SK-N-SH (cell line): ENCODE results near the gene STIP1. TPM values are rescaled to one million over a fixed set of nuclear protein-coding genes. Genes with fewer than 3 reads are reported as not detected.

ENCODE experiments used
- CTCF ChIA-PET: fragments of 300-600, 350-600 bp; formaldehyde crosslinking; extraction: SDS; loops from one replicate; lab custom pipeline; 2021; lab: Yijun Ruan, JAX
- POLR2A ChIA-PET: fragments of 350-600 bp; sonication (Branson Sonifier 250); formaldehyde crosslinking; extraction: SDS; loops from one replicate; lab custom pipeline; 2020; ENCODE audit warnings: antibody characterized with exemption, inconsistent platforms; lab: Yijun Ruan, JAX
- DNase-seq: peaks from one replicate; pipeline ENCODE4 v3.0.0; 2012
- H2AFZ ChIP-seq: fragments of 200-600 bp; sonication (generic); 2 replicates; pipeline ENCODE4 v1.8.1; 2016; ENCODE audit warnings: antibody characterized with exemption, mild to moderate bottlenecking, low read depth
- H3F3A ChIP-seq: fragments of 200-600 bp; sonication (generic); replicated peaks from 2 replicates; pipeline ENCODE3; 2016; ENCODE audit warnings: antibody characterized with exemption, mild to moderate bottlenecking; ENCODE audit not compliant: insufficient read depth
- H3K27ac ChIP-seq, 2 experiments: fragments of 200-500 bp in 1 of 2; fragments of 200-600 bp in 1 of 2; sonication (Bioruptor generic) in 1 of 2; sonication (generic), shearing (Covaris generic) in 1 of 2; 2 replicates each; pipeline versions ENCODE4 v1.5.1 to v1.6.1; 2014 to 2016; ENCODE audit warnings: low read depth in 2 of 2, inconsistent platforms in 1 of 2, low read length in 1 of 2, mild to moderate bottlenecking in 1 of 2, mixed read lengths in 1 of 2
- H3K27me3 ChIP-seq: fragments of 200-600 bp; sonication (generic), shearing (Covaris generic); 2 replicates; pipeline ENCODE4 v1.6.1; 2016; ENCODE audit warnings: mixed run types; ENCODE audit not compliant: insufficient read depth
- H3K36me3 ChIP-seq, 2 experiments: fragments of 200-500 bp in 1 of 2; fragments of 200-600 bp in 1 of 2; sonication (Bioruptor generic) in 1 of 2; sonication (generic) in 1 of 2; replicated peaks in 1 of 2; 2 replicates each; pipeline versions ENCODE3 to v1.5.1; 2014 to 2016; ENCODE audit warnings: low read length in 1 of 2, mild to moderate bottlenecking in 1 of 2; ENCODE audit not compliant: insufficient read depth in 2 of 2, control insufficient read depth in 1 of 2
- H3K4me1 ChIP-seq, 2 experiments: fragments of 200-500 bp in 1 of 2; fragments of 200-600 bp in 1 of 2; sonication (Bioruptor generic) in 1 of 2; sonication (generic), shearing (Covaris generic) in 1 of 2; 2 replicates each; pipeline versions ENCODE4 v1.5.1 to v1.6.1; 2014 to 2016; ENCODE audit warnings: low read depth in 1 of 2, low read length in 1 of 2, mixed run types in 1 of 2; ENCODE audit not compliant: insufficient read depth in 2 of 2, control insufficient read depth in 1 of 2
- H3K4me2 ChIP-seq: fragments of 200-600 bp; sonication (generic), shearing (Covaris generic); 2 replicates; pipeline ENCODE4 v1.6.1; 2017; ENCODE audit warnings: mixed run types
- H3K4me3 ChIP-seq, 2 experiments: fragments of 200-500 bp in 1 of 2; fragments of 200-600 bp in 1 of 2; sonication (Bioruptor generic) in 1 of 2; sonication (generic), shearing (Covaris generic) in 1 of 2; 2 replicates each; pipeline versions ENCODE4 v1.5.1 to v1.8.1; 2014 to 2016; ENCODE audit warnings: low read depth in 2 of 2, inconsistent platforms in 1 of 2, low read length in 1 of 2, mild to moderate bottlenecking in 1 of 2, mixed read lengths in 1 of 2, moderate library complexity in 1 of 2
- H3K79me2 ChIP-seq: fragments of 200-600 bp; sonication (generic); 2 replicates; pipeline ENCODE4 v1.8.1; 2017; ENCODE audit warnings: mild to moderate bottlenecking; ENCODE audit not compliant: insufficient read depth
- H3K9ac ChIP-seq: fragments of 200-600 bp; sonication (generic); 2 replicates; pipeline ENCODE4 v1.6.1; 2017; ENCODE audit warnings: mixed run types
- H3K9me2 ChIP-seq: fragments of 200-600 bp; sonication (generic); 2 replicates; pipeline ENCODE4 v1.6.1; 2017; ENCODE audit warnings: mixed run types
- H3K9me3 ChIP-seq: fragments of 200-600 bp; sonication (generic); 2 replicates; pipeline ENCODE4 v1.6.1; 2017; ENCODE audit warnings: mixed run types, mild to moderate bottlenecking, moderate library complexity
- H4K20me1 ChIP-seq: fragments of 200-600 bp; sonication (generic); 2 replicates; pipeline ENCODE4 v1.6.1; 2017; ENCODE audit warnings: mild to moderate bottlenecking, mixed run types; ENCODE audit not compliant: insufficient read depth
- CHD2 ChIP-seq: fragments of 150-350 bp; IDR thresholded peaks from 2 replicates; pipeline ENCODE4 v1.6.1; 2018; ENCODE audit warnings: low read length; ENCODE audit not compliant: partially characterized antibody
- ELF1 ChIP-seq: IDR thresholded peaks from 2 replicates; pipeline ENCODE4 v1.4.0; 2012
- EP300 ChIP-seq, 2 experiments: IDR thresholded peaks; 2 replicates each; pipeline versions ENCODE4 v1.4.0 to v1.6.1; 2012; ENCODE audit warnings: borderline replicate concordance in 1 of 2, low read depth in 1 of 2, low read length in 1 of 2
- FOXM1 ChIP-seq: IDR thresholded peaks from 2 replicates; pipeline ENCODE4 v1.4.0; 2012; ENCODE audit warnings: low read depth, mild to moderate bottlenecking
- MEF2A ChIP-seq: IDR thresholded peaks from 2 replicates; pipeline ENCODE4 v1.4.0; 2012; ENCODE audit warnings: low read depth, borderline replicate concordance
- NRF1 ChIP-seq: IDR thresholded peaks from 2 replicates; pipeline ENCODE4 v1.6.1; 2012; ENCODE audit warnings: low read depth, mild to moderate bottlenecking, low read length
- POLR2AphosphoS5 ChIP-seq: IDR thresholded peaks from 2 replicates; pipeline ENCODE4 v1.6.1; 2012; ENCODE audit warnings: low read depth, low read length
- RCOR1 ChIP-seq: fragments of 150-350 bp; IDR thresholded peaks from 2 replicates; pipeline ENCODE4 v1.6.1; 2017; ENCODE audit warnings: antibody characterized with exemption, low read length
- RFX5 ChIP-seq: IDR thresholded peaks from 2 replicates; pipeline ENCODE4 v1.6.1; 2012; ENCODE audit warnings: mild to moderate bottlenecking, improper control_type of control experiment, low read length
- SMC3 ChIP-seq: IDR thresholded peaks from 2 replicates; pipeline ENCODE4 v1.6.1; 2012; ENCODE audit warnings: low read depth, low read length, improper control_type of control experiment
- TAF1 ChIP-seq: IDR thresholded peaks from 2 replicates; pipeline ENCODE4 v1.6.1; 2012; ENCODE audit warnings: low read depth, mild to moderate bottlenecking, low read length, moderate library complexity, borderline replicate concordance
- TEAD4 ChIP-seq: IDR thresholded peaks from 2 replicates; pipeline ENCODE4 v1.4.0; 2012; ENCODE audit warnings: mild to moderate bottlenecking, borderline replicate concordance; ENCODE audit not compliant: insufficient read depth
- YY1 ChIP-seq: IDR thresholded peaks from 2 replicates; pipeline ENCODE4 v1.4.0; 2012; ENCODE audit warnings: low read depth, mild to moderate bottlenecking
- WGBS: methylation state at CpG from one replicate; pipeline ENCODE4 v1.1.6; 2017; ENCODE audit warnings: low lambda C conversion rate; 5-methylcytosine and 5-hydroxymethylcytosine counted together
- polyA plus RNA-seq, 3 experiments: library from polyadenylated mRNA; depleted of rRNA; stranded (reverse); fragments of >200 nt; gene quantifications; 2 replicates each; pipeline ENCODE4 v1.2.3, GENCODE V29; 2012
- TF ChIP-seq, protein P1 (sequence below): IDR thresholded peaks from 2 replicates; pipeline ENCODE4; 2012
- TF ChIP-seq, protein P2 (sequence below): fragments of 150-350 bp; IDR thresholded peaks from 2 replicates; pipeline ENCODE4 v1.6.1; 2017; ENCODE audit warnings: antibody characterized with exemption, low read length, low read depth, borderline replicate concordance
- TF ChIP-seq, protein P3 (sequence below): IDR thresholded peaks from 2 replicates; pipeline ENCODE4 v1.4.0; 2012; ENCODE audit warnings: low read depth
- TF ChIP-seq, protein P4 (sequence below): fragments of 200-600 bp; sonication (generic); IDR thresholded peaks from 2 replicates; pipeline ENCODE4 v1.6.1; 2017; ENCODE audit warnings: antibody characterized with exemption, mild to moderate bottlenecking, moderate library complexity
- TF ChIP-seq, protein P5 (sequence below): IDR thresholded peaks from 2 replicates; pipeline ENCODE4 v1.4.0; 2012; ENCODE audit warnings: low read depth, borderline replicate concordance

The STIP1 gene
- polyA plus RNA-seq, 1 of the 3 experiments (the other 2 are of a cell fraction), result 163 TPM

DNA sequence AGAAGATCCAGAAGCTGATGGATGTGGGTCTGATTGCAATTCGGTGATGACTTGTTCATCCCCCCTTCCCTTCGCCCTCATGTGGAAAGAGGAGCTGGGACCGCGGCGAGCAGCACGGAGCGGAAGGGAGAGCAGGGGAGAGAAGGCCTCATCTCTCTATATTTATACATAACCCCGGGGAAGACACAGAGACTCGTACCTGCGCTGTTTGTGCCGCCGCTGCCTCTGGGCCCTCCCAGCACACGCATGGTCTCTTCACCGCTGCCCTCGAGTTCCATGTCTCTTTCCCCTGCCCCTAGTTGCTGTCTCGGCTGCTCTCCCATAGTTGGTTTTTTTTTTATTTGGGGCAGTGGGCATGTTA lies 18.1 kb downstream of the STIP1 start:
- peak overlapping the region in 1 of 2 experiments; percentile 6; a peak in 1 of 4 replicates for H3K27ac ChIP-seq
- H3K4me1 ChIP-seq, result peaks cover 4 to 27% of the 10 kb centered on the region in 2 experiments; a peak in 3 of 4 replicates

DNA sequence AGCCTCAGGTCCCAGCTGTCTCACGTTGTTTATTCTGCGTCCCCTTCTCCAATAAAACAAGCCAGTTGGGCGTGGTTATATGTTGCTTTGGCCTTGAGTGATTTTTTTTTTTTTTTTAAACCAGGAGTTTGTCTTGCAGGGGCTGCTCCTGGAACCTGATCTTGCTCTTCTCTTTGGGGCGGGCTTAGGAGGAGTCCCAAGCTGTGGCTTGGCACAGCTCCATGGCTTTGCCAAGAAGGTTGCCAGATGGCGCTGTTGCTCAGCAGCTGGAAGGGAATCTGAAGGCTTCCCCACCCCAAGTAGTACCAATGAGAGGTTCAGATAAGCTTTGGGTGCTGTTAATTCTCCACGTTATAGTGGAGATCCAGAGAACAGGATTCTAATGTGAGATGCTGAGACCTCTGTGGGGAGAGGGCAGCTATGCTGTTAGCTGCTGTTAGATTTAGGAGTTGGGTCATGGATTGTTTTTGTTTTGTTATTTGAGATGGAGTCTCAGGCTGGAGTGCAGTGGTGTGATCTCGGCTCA lies 18.6 kb downstream of the STIP1 start:
- DNase-seq, result peak; percentile 89
- TF ChIP-seq TAF1, result no peak
- no peak for TF ChIP-seq TEAD4
- no peak for TF ChIP-seq MEF2A
- TF ChIP-seq EP300 (IDR thresholded peaks at IDR 0.05; ENCODE audit: borderline replicate concordance in 1 of 2, low read depth in 1 of 2, low read length in 1 of 2), result no peak
- TF ChIP-seq FOXM1, result no peak
- TF ChIP-seq RCOR1, result 0 out of 2 replicates have a peak, but pooled peaks have one; percentile 18
- TF ChIP-seq, protein P1, sequence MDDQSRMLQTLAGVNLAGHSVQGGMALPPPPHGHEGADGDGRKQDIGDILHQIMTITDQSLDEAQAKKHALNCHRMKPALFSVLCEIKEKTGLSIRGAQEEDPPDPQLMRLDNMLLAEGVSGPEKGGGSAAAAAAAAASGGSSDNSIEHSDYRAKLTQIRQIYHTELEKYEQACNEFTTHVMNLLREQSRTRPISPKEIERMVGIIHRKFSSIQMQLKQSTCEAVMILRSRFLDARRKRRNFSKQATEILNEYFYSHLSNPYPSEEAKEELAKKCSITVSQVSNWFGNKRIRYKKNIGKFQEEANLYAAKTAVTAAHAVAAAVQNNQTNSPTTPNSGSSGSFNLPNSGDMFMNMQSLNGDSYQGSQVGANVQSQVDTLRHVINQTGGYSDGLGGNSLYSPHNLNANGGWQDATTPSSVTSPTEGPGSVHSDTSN, result no peak
- no peak for TF ChIP-seq NRF1
- TF ChIP-seq YY1, result no peak
- TF ChIP-seq, protein P2, sequence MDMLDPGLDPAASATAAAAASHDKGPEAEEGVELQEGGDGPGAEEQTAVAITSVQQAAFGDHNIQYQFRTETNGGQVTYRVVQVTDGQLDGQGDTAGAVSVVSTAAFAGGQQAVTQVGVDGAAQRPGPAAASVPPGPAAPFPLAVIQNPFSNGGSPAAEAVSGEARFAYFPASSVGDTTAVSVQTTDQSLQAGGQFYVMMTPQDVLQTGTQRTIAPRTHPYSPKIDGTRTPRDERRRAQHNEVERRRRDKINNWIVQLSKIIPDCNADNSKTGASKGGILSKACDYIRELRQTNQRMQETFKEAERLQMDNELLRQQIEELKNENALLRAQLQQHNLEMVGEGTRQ, result no peak
- peak; percentile 72 for TF ChIP-seq SMC3
- TF ChIP-seq ELF1, result no peak
- TF ChIP-seq RFX5, result no peak
- peak; percentile 19 for TF ChIP-seq CHD2
- TF ChIP-seq, protein P3, sequence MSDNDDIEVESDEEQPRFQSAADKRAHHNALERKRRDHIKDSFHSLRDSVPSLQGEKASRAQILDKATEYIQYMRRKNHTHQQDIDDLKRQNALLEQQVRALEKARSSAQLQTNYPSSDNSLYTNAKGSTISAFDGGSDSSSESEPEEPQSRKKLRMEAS, result no peak

More for the DNA sequence above, 18.1 kb downstream of the STIP1 start:
- no peak for DNase-seq
- 93% methylated on average over 15 of the region's 16 CpGs for WGBS
- Histone ChIP-seq H3K36me3 (peaks cover 39 to 47% of the 10 kb centered on the region in 2 experiments), H3K9ac (no peak overlapping the region), H3K79me2 (no peaks in the 10 kb centered on the region; the same call in 1 of the 2 replicates), H3K4me3 (no peak overlapping the region), H3K9me2 (no peaks in the 10 kb centered on the region), H2AFZ (no peak overlapping the region), H3K9me3 (no peaks in the 10 kb centered on the region), H3K27me3 (no peaks in the 10 kb centered on the region), H3K4me2 (no peak overlapping the region)
- CTCF ChIA-PET, result interaction anchor here (0.6 to 5.3 kb wide), 21 partner anchors 9 to 99 kb away, joined by 3 to 52 read pairs (median 6); partner anchors contain the start of genes CATSPERZ, NUDT22, PLCB3 and STIP1
- POLR2A ChIA-PET, result interaction anchor here (0.9 to 2.0 kb wide), 6 partner anchors 9 to 100 kb away, joined by 3 to 5 read pairs (median 4); partner anchors contain the start of gene NUDT22
- TF ChIP-seq, protein P4, sequence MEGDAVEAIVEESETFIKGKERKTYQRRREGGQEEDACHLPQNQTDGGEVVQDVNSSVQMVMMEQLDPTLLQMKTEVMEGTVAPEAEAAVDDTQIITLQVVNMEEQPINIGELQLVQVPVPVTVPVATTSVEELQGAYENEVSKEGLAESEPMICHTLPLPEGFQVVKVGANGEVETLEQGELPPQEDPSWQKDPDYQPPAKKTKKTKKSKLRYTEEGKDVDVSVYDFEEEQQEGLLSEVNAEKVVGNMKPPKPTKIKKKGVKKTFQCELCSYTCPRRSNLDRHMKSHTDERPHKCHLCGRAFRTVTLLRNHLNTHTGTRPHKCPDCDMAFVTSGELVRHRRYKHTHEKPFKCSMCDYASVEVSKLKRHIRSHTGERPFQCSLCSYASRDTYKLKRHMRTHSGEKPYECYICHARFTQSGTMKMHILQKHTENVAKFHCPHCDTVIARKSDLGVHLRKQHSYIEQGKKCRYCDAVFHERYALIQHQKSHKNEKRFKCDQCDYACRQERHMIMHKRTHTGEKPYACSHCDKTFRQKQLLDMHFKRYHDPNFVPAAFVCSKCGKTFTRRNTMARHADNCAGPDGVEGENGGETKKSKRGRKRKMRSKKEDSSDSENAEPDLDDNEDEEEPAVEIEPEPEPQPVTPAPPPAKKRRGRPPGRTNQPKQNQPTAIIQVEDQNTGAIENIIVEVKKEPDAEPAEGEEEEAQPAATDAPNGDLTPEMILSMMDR, result no peak
- no peak for TF ChIP-seq POLR2AphosphoS5
- TF ChIP-seq SMC3, result no peak
- TF ChIP-seq TEAD4, result no peak
- TF ChIP-seq, protein P5, sequence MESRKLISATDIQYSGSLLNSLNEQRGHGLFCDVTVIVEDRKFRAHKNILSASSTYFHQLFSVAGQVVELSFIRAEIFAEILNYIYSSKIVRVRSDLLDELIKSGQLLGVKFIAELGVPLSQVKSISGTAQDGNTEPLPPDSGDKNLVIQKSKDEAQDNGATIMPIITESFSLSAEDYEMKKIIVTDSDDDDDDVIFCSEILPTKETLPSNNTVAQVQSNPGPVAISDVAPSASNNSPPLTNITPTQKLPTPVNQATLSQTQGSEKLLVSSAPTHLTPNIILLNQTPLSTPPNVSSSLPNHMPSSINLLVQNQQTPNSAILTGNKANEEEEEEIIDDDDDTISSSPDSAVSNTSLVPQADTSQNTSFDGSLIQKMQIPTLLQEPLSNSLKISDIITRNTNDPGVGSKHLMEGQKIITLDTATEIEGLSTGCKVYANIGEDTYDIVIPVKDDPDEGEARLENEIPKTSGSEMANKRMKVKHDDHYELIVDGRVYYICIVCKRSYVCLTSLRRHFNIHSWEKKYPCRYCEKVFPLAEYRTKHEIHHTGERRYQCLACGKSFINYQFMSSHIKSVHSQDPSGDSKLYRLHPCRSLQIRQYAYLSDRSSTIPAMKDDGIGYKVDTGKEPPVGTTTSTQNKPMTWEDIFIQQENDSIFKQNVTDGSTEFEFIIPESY, result no peak
- TF ChIP-seq, all 33 proteins: peak for 0
- Histone ChIP-seq H4K20me1 (peaks cover 9% of the 10 kb centered on the region), H3F3A (peaks cover 30% of the 10 kb centered on the region)

More for the DNA sequence above, 18.6 kb downstream of the STIP1 start:
- Histone ChIP-seq H3F3A (peaks cover 30% of the 10 kb centered on the region), H3K79me2 (no peaks in the 10 kb centered on the region; the same call in 1 of the 2 replicates), H3K4me2 (no peak overlapping the region), H3K27me3 (no peaks in the 10 kb centered on the region), H3K9ac (no peak overlapping the region), H3K9me2 (no peaks in the 10 kb centered on the region), H3K4me1 (peaks cover 4 to 27% of the 10 kb centered on the region in 2 experiments; a peak in 3 of 4 replicates), H2AFZ (no peak overlapping the region), H4K20me1 (peaks cover 9% of the 10 kb centered on the region), H3K36me3 (peaks cover 39 to 47% of the 10 kb centered on the region in 2 experiments), H3K4me3 (no peak overlapping the region), H3K9me3 (no peaks in the 10 kb centered on the region), H3K27ac (peak overlapping the region in 1 of 2 experiments; percentile 6; a peak in 1 of 4 replicates)
- ChIA-PET CTCF (interaction anchor here (0.6 to 5.3 kb wide), 21 partner anchors 9 to 98 kb away, joined by 3 to 52 read pairs (median 6); partner anchors contain the start of genes CATSPERZ, NUDT22, PLCB3 and STIP1), POLR2A (interaction anchor here (0.6 to 2.0 kb wide), 7 partner anchors 8 to 100 kb away, joined by 3 to 5 read pairs (median 4); partner anchors contain the start of gene NUDT22)
- WGBS, result 44% methylated on average over 7 of the region's 7 CpGs
